Occipital lobe (tissue), 2 donors: ENCODE results near the gene PBXIP1. TPM values are rescaled to one million over a fixed set of nuclear protein-coding genes. Genes with fewer than 3 reads are reported as not detected.

ENCODE experiments used
- DNase-seq: peaks from one replicate; lab custom pipeline; 2025; lab: John Stamatoyannopoulos, UW
- total RNA-seq: library from RNA; depleted of rRNA; stranded (reverse); fragments of >200 nt; gene quantifications from one replicate; pipeline ENCODE4 v1.2.3, GENCODE V29; 2014

PBXIP1 gene
- total RNA-seq, 1 donor from 2014 or later, result 25.0 TPM

- DNase-seq, result no peak
Observed at GRCh38 chr1:154972517-154973343, 16.8 kb upstream of the PBXIP1 start.

GRCh38 chr1:154972213-154972516 is 16.3 kb upstream of the PBXIP1 start:
- DNase-seq, result no peak

DNA sequence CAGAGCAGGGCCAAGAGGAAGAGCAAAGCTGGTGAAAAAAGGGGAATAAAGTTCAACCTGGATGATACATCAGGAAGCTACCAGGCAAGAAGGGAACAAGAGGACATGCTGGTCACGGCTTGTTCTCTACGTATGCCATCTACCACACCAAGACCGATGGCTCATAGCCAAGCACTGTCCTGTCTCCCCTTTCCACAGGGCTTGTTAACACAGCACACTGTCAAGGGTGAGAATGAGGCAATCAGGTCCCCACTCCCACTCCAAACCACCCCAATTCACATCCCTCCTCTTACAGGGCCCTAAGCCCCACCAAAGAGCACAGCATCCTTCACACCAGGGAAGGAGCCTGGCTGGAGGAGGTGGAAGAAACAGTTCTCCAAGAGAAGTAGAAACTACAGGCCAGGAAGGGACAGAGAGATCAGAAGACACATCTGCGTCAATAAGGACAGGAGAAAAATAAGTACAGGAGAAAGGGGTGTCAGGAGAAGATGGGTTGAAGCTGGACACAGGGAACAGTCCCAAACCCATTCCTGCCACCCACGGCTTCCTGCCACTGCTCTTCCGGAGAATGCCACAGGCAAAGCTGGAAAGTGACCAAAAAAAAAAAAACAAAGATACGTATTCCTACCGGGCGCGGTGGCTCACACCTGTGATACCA is 15.6 kb upstream of the PBXIP1 start:
- no peak for DNase-seq

- DNase-seq, result peak; percentile 91
Observed at GRCh38 chr1:154970631-154971340, 14.9 kb upstream of the PBXIP1 start, which contains the start of gene SHC1. Gene SHC1 (minus strand): TSS chr1:154970747. CDS start chr1:154970526, 221 bp downstream.

DNA sequence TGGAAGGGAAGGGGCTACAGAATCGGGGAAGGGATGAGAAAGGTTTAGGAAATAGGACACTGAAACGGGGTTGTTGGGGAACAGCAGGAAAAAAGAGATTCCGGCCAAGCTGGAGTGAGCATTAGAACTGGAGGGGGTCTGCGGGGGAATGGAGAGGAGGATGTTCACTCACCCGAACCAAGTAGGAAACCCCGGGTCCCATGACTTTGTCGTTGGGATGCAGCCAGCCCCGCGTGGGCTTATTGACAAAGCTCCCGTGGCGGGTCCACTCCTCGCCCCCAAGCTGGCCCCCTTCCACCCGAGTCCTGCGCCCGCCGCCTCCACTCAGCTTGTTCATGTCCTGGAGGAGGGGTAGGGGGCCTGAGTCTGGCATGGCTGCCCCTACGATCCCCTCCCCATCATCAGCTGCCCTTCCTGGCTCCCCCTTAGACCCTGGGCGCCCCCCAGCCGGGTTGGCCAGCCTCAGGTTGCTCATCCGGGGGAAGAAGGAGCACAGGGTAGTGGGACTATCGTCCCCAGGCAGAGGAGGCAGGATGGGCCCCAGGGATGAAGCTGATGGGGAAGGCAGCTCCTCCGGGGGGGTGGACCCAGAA is 14.1 kb upstream of the PBXIP1 start:
- no peak for DNase-seq

DNA sequence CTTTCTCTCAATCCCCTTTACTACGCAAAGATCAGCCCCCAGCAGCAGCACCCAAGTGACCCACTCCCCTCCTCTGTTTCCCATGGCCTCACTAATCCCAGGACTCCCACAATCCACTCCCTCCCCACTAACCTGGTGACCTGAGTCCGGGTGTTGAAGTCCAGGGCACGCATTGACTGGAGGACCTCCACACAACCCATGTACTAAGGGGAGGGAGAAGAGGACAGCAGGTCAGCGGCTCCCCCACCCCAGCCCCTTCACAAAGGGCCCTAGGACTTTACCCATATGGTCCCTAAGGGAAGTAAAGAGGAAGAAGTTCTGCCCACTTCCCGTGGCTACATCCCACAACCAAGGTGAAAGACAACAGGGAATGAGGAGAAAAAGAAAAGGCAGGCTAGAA is 13.3 kb upstream of the PBXIP1 start:
- DNase-seq, result no peak

- no peak for DNase-seq
Observed at GRCh38 chr1:154968731-154969130, 12.8 kb upstream of the PBXIP1 start.

DNA sequence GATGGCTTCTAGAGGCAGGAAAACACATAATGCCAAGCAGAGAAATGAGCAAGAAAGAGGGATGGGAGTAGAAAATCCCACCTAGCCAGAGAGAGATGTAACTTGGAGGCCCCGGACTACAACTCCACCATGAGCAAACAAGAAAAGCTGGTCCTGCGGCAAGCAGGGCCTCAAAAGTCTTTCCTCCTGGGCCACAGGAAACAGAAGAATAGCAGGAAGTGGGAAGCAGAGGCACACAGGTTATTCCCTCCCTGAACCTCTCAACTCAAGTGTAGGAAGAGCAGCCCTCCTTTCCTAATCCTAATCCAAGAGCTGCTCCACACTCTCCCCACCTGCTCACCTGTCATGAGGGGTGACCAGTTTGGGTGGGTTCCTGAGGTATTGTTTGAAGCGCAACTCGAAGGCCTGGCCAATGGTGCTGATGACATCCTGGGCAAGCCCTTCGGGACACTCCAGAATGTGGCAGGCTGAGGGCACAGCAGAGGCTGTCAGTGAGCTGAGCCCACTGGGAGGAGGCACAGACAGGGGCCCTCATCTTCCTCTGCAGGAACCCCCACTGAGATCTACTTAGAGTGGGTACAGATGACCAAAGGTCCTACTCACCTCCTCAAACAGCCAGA is 11.5 kb upstream of the PBXIP1 start:
- DNase-seq, result no peak

DNA sequence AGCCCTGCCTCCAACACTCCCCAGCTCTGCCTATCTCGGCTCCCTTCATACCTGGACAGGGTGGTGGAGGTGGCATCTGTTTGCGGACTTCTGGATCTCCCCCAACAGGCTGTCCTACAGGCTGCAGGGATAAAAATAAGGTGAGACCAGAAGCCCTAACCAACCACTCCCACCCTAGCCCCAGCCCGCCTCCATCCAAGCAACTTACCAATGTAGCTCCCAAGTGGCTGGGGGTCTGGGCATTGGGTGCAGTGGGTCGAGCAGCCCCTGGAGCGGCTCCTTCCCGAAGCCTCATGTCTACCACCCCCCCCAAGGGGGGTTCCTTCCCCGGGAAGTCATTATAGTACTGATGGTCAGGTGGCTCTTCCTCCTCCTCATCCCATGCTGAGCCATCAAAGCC is 10.2 kb upstream of the PBXIP1 start:
- no peak for DNase-seq

DNA sequence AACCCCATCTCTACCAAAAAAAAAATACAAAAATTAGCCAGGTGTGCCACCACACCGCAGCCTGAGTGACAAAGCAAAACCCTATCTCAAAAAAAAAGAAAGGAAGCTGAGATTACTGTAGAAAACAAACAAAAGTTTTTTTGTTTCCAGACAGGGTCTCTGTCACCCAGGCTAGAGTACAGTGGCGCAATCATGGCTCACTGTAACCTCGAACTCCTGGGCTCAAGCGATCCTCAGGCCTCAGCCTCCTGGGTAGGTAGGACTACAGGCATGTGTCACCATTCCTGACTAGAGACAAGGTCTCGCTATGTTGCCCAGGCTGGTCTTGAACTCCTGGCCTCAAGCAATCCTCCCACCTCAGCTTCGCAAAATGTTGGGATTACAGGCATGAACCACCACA is 8.5 kb upstream of the PBXIP1 start:
- DNase-seq, result no peak

- DNase-seq, result no peak
Observed at GRCh38 chr1:154963643-154964042, 7.7 kb upstream of the PBXIP1 start.

DNA sequence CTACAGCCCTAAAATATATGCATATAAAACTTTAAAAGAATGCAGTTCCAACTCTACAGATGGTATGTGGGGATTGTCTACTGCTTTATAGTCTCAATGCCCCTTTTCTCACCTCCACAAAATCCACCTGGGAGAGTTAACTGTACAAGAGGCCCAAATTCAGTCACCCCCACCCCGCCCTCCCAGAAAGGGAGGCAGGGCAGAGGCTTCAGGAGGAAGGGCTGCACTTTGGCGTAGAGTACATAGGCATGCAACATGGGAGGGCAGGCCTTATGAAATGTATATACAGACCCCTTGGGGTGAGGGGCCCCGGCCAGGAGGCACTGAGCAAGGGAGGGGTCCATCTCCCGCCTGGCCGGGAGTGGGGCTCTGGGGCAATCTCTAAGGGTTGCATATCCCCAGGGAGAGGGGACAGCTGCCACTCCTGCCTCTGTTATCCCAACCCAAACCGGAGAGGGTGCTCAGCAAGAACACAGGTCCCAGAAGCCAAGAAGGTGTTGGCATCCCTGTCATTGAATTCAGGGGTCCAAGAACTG is 7.0 kb upstream of the PBXIP1 start:
- no peak for DNase-seq

- DNase-seq, result no peak
Observed at GRCh38 chr1:154962156-154962749, 6.4 kb upstream of the PBXIP1 start.

DNA sequence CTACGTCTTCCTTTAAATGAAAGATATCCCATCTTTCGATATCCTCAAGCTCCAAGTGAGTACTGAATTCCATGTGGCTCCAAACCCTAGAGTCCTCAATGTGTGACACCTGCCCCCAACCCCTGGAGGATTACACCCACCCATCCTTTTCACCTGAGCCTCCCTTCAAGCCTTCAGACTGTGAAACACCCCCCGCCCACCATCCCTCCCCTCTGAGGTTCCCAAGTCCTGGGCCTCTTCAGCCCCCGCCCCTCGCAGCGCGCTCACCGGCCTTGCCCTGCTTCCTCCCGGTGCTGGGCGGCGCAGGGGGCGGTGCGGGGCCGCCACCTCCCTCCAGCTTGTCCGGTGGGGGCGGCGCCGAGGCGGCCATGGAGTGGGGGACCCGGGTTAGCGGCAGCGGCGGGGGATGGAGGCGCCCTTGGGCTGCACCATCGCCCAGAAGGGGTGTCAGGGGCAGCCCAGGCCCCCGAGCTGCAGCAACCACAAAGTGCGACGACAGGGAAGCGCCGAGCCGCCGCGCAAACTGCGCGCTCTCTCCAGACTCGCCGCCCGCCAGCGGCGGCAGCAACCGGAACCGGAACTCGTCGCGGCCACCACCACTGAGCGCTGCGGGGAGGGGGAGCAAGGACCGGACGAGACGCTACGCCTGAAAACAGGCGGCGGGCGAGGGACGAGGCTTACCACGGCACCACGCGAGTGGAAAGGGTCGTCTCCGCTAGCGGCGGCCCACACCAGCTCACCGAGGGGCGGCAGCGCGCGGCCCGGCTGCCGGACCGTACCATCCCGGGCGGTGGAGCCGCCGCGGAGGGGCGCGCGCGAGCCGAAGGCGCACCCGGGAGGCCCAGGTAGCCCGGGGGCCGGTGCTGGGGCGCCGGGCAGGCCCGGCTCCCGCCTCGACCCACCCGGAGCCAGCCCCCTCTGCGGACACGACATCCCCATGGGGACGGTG is 5.6 kb upstream of the PBXIP1 start, which contains the start of gene PYGO2:
PYGO2 (minus strand) TSS at position 576 of the 949 bp plus-strand sequence; CDS start at position 370, 206 bp downstream.
- peak; percentile 75 for DNase-seq

GRCh38 chr1:154960446-154961136 is 4.7 kb upstream of the PBXIP1 start:
- DNase-seq, result no peak

- DNase-seq, result no peak
Observed at GRCh38 chr1:154959426-154959780, 3.5 kb upstream of the PBXIP1 start.

GRCh38 chr1:154958681-154959425 is 3.0 kb upstream of the PBXIP1 start:
- DNase-seq, result no peak

GRCh38 chr1:154958036-154958435 is 2.1 kb upstream of the PBXIP1 start:
- DNase-seq, result no peak
